Neuron (in vitro differentiated cells): Measurements from ENCODE around the gene ZNF780A.
"Not testable (repeated sequence)": the region's sequence is repeated elsewhere in the genome, so short reads cannot be mapped to it uniquely, and the experiment has no call there.

ENCODE experiments used
- H2AFZ ChIP-seq: one replicate; pipeline ENCODE4 v1.6.1; 2013; ENCODE audit warnings: low read depth, mild to moderate bottlenecking, inconsistent platforms, low read length, moderate library complexity
- H3K27me3 ChIP-seq: one replicate; pipeline ENCODE4 v1.6.1; 2013; ENCODE audit warnings: low read length; ENCODE audit not compliant: insufficient read depth
- H3K36me3 ChIP-seq: one replicate; pipeline ENCODE4 v1.6.1; 2013; ENCODE audit warnings: low read length; ENCODE audit not compliant: insufficient read depth
- H3K4me1 ChIP-seq: one replicate; pipeline ENCODE4 v1.6.1; 2013; ENCODE audit warnings: low read length; ENCODE audit not compliant: insufficient read depth
- H3K4me3 ChIP-seq: 2 replicates; pipeline ENCODE4 v1.5.1; 2013; ENCODE audit warnings: mild to moderate bottlenecking, low read length, moderate library complexity
- H3K9me3 ChIP-seq: one replicate; pipeline ENCODE4 v1.6.1; 2013; ENCODE audit warnings: low read length

Gene ZNF780A

GRCh38 chr19:40090241-40091204 is at the start of gene ZNF780A:
TSS of gene ZNF780A (minus strand) at chr19:40090943. CDS start at chr19:40084753, 6,190 bp downstream.
- Histone ChIP-seq H3K36me3 (no peaks in the 10 kb centered on the region), H2AFZ (peak within 1 kb of the TSS; percentile 28), H3K4me1 (peaks cover 9% of the 10 kb centered on the region), H3K9me3 (peaks cover 4% of the 10 kb centered on the region), H3K4me3 (peak within 1 kb of the TSS; percentile 66), H3K27me3 (no peaks in the 10 kb centered on the region)

- Histone ChIP-seq H2AFZ (no peak overlapping the region), H3K4me1 (peaks cover 4% of the 10 kb centered on the region), H3K4me3 (no peak overlapping the region), H3K27me3 (peaks cover 13% of the 10 kb centered on the region), H3K9me3 (peaks cover 2% of the 10 kb centered on the region), H3K36me3 (no peaks in the 10 kb centered on the region)
Measured at GRCh38 chr19:40139533-40140287, 49.0 kb upstream of the ZNF780A start.

GRCh38 chr19:40136818-40137217 is 46.1 kb upstream of the ZNF780A start:
- H3K9me3 ChIP-seq: peaks cover 2% of the 10 kb centered on the region
- H3K27me3 ChIP-seq: peaks cover 12% of the 10 kb centered on the region
- no peaks in the 10 kb centered on the region for H3K4me1 ChIP-seq
- H3K36me3 ChIP-seq: no peaks in the 10 kb centered on the region
- no peak overlapping the region for H2AFZ ChIP-seq
- H3K4me3 ChIP-seq: no peak overlapping the region

- H2AFZ ChIP-seq: no peak overlapping the region
- H3K4me1 ChIP-seq: no peaks in the 10 kb centered on the region
- H3K27me3 ChIP-seq: peaks cover 8% of the 10 kb centered on the region
- peaks cover 2% of the 10 kb centered on the region for H3K9me3 ChIP-seq
- no peak overlapping the region for H3K4me3 ChIP-seq
- H3K36me3 ChIP-seq: no peaks in the 10 kb centered on the region
Measured at GRCh38 chr19:40134866-40135265, 44.1 kb upstream of the ZNF780A start.

GRCh38 chr19:40133491-40133890 is 42.7 kb upstream of the ZNF780A start:
- Histone ChIP-seq H2AFZ (no peak overlapping the region), H3K4me3 (no peak overlapping the region), H3K4me1 (no peaks in the 10 kb centered on the region), H3K27me3 (peaks cover 8% of the 10 kb centered on the region), H3K9me3 (peaks cover 2% of the 10 kb centered on the region), H3K36me3 (no peaks in the 10 kb centered on the region)

GRCh38 chr19:40130013-40130412 is 39.3 kb upstream of the ZNF780A start:
- Histone ChIP-seq H3K4me1 (no peaks in the 10 kb centered on the region), H3K4me3 (no peak overlapping the region), H2AFZ (no peak overlapping the region), H3K36me3 (no peaks in the 10 kb centered on the region), H3K27me3 (no peaks in the 10 kb centered on the region), H3K9me3 (no peaks in the 10 kb centered on the region)

GRCh38 chr19:40129425-40129824 is 38.7 kb upstream of the ZNF780A start:
- H3K27me3 ChIP-seq: no peaks in the 10 kb centered on the region
- no peak overlapping the region for H3K4me3 ChIP-seq
- no peaks in the 10 kb centered on the region for H3K4me1 ChIP-seq
- no peaks in the 10 kb centered on the region for H3K36me3 ChIP-seq
- H3K9me3 ChIP-seq: no peaks in the 10 kb centered on the region
- H2AFZ ChIP-seq: no peak overlapping the region

GRCh38 chr19:40128991-40129390 is 38.2 kb upstream of the ZNF780A start:
- H3K27me3 ChIP-seq: no peaks in the 10 kb centered on the region
- H2AFZ ChIP-seq: no peak overlapping the region
- H3K9me3 ChIP-seq: no peaks in the 10 kb centered on the region
- no peak overlapping the region for H3K4me3 ChIP-seq
- H3K36me3 ChIP-seq: no peaks in the 10 kb centered on the region
- no peaks in the 10 kb centered on the region for H3K4me1 ChIP-seq

GRCh38 chr19:40119380-40119779 is 28.6 kb upstream of the ZNF780A start:
- Histone ChIP-seq H3K4me1 (no peaks in the 10 kb centered on the region), H3K4me3 (no peak overlapping the region), H2AFZ (no peak overlapping the region), H3K9me3 (no peaks in the 10 kb centered on the region), H3K36me3 (no peaks in the 10 kb centered on the region), H3K27me3 (no peaks in the 10 kb centered on the region)

- not testable (repeated sequence) for H3K9me3 ChIP-seq, H3K4me1 ChIP-seq, H2AFZ ChIP-seq, H3K36me3 ChIP-seq, H3K4me3 ChIP-seq, H3K27me3 ChIP-seq
Measured at GRCh38 chr19:40118638-40119037, 27.9 kb upstream of the ZNF780A start.

- Histone ChIP-seq H3K9me3 (no peaks in the 10 kb centered on the region), H3K4me1 (no peaks in the 10 kb centered on the region), H3K36me3 (no peaks in the 10 kb centered on the region), H3K4me3 (no peak overlapping the region), H2AFZ (no peak overlapping the region), H3K27me3 (no peaks in the 10 kb centered on the region)
Measured at GRCh38 chr19:40116075-40116474, 25.3 kb upstream of the ZNF780A start.

- not testable (repeated sequence) for H2AFZ ChIP-seq, H3K36me3 ChIP-seq, H3K4me1 ChIP-seq, H3K4me3 ChIP-seq, H3K27me3 ChIP-seq, H3K9me3 ChIP-seq
Measured at GRCh38 chr19:40114119-40114518, 23.4 kb upstream of the ZNF780A start.

GRCh38 chr19:40112271-40112670 is 21.5 kb upstream of the ZNF780A start:
- not testable (repeated sequence) for H3K4me3 ChIP-seq, H3K27me3 ChIP-seq, H3K4me1 ChIP-seq, H2AFZ ChIP-seq, H3K36me3 ChIP-seq, H3K9me3 ChIP-seq
